ENCODE data around the gene RAVER1.

RAVER1 gene

DNA sequence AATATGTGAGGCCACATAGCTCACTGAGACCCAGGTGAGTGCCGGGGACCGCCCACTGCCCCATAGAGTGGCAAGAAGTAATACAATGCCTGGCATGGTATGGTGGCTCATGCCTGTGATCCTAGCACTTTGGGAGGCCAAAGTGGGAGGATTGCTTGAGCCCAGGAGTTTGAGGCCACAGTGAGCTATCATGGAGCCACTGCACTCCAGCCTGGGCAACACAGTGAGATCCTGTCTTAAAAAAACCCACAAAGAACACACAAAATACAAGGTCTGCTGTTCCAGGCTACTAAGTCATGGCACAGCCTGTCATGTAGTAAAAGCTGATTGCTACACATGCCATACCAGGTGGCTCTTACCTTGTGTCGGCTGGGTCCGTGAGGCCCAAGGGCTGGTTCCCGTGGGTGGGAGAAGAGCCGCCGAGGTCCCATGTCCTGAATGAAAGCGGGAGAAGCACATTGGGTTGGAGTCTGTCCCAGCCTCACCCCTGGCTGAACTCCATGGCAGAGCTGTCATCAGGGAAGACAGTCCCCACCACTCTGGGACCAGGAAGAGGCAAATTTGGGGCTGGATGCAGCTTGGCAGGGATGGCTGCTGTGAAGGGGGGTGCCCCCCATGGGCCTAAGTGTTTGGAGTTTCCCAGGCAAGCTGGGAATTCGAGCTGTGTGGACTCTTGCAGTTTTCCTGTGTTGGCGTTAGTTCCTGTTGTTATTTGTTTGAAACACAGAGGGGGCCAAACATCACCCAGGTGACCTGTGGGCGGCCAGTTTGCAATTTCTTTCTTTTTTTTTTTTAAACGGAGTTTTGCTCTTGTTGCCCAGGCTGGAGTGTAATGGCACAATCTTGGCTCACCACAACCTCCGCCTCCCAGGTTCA, 14.3 kb downstream of the RAVER1 start:
- no peak for DNase-seq (ENCODE audit: low spot score)

DNA sequence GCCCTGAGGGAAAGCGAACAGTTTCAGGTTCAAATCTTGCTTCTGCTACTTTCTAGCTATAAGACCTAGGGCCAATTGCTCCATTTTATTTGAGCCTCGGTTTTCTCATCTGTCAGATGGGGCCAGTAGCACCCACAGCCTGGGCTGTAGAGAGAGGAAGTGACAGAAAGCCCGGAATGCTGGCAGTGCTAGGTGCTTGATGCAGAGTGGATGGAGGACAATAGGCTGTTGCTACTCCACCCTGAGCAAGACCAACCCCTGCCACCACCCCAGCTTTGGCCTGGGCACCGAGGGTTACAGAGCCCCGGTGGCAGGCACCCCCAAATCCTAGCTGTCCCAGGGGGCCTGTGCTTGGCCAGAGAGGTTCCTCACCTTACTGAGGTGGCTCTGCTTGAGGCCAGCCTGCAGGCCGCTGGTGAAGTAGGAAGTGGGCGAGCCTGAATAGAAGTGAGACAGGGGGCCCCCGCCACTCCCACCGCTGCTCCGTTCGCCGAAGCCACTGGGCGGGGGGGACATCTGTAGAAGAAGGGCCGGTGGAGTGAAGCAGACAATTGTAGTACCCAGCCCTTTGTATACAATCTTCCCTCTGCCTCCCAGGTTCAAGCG, 15.4 kb downstream of the RAVER1 start:
- DNase-seq (ENCODE audit: low spot score): no peak

DNA sequence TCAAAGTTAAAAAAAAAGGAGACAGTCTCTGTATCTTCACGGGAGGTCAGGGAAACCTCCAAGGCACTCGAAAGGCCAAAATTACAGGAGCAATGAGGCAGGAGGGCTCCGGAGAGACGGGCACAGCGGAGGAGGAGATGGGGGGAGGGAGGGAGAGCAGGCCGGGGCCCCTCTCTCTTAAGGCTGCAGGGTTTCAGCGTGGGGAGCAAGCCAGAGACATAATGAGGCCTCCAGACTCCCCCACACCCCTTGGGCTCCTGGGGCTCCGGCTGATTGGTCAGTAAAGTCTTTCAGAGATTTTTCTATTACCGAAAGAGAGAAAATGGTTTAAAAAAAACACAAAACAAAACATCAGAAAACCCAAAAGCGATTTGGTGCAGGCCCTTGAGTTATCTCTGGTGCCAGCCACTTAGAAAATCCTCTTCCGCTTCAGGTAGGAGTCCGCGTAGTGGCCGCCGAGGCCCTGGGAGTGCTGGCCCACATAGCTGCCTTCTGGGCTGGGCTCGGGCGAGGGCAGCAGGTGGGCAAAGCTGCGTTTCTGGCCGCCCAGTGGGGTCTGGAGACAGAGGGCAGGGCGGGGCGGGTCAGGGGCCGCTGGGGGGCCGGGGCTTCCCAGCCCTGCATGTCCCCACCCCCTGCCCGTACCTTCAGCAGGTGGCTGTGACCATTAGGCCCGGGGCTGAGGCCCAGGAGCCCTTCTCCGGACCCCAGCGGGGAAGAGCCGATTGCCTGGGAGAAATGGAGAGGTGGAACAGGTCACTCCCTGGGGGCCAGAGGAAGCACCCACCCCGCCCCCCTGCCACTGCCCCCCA, 16.1 kb downstream of the RAVER1 start:
- no peak for DNase-seq (ENCODE audit: low spot score)

DNA sequence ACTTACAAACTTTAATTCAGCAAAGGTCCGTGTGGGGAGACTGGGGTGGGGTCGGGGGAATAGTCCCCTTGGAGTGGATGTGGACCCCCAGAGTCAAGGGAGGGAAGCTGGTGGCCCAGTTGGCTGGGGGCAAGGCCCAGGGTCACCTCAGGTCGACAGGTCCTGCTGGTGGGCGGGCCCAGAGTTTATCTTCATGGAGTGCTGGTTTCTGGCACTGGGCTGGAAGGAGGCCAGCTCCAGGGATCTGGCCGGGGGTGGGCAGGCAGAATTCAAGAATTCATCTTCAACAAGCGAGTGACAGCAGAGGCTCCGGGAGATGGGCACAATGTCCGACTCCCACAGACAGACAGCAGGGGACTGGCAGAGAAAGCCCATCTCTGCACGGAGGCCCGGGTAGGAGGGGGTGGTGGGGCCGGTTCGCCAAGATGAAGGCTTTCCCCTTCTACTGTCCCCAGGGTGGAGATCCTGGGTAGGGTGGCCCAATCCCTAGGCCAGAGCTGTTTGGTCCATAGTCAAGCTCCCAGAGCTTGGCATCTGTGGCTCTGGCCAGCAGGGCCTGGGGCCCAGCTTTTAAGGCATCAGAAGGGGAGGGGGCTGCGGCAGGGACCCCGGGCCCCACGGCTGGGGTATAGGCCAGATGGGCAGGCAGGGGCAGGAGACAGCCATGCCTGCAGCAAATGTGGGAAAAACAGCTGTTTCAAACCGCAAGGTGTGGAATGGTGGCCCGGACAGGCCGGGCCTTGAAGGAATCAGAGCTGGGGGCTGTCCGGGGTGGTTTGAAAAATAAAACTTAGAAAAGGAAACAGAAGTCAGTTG, 16.9 kb downstream of the RAVER1 start:
- no peak for DNase-seq (ENCODE audit: low spot score)

DNA sequence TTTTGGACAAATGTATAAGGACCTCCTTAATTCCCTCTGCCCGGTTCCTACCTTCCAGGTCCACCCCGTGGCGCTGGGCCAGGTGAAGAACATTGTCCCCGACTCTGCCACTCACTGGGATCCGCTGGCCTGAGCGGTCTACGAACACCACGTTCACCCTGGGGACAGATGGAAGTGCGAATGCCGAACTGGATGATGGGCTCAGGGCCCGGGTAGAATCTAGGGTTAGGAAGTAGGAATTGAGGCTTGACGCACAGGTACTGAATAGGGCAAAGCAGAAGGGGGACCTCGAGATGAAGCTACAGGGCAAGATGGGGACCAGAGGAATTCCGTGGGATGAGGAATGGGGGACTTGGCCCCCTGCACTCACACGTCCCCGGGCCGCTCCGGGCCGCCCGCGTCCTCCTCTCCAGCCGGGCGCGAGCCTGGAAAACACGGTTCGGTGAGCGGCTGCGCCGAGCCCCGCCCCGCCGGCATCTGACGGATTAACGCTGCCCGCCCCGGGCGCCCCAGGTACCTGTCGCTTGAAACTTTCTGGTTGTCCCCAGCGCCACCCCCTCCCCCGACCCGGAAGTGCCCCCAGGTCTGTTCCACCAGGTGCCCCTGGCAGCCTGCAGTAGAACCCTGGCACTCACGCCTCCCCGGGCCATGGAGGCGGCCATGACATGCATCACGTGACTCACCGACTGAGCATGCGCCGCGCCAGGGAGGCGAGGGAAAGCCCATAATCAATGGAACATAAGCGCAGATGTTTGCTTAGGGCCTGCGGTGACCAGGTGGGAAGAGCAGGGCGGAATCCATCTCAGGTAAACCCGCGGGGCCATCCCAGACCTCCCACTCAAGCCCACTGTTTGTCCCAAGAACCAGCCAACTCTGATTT, 17.8 kb downstream of the RAVER1 start, which contains the start of gene FDX2:
FDX2 (minus strand) TSS at position 681 of the 880 bp plus-strand sequence; CDS start at position 662, 19 bp downstream.
- DNase-seq (ENCODE audit: low spot score): peak; percentile 92

DNA sequence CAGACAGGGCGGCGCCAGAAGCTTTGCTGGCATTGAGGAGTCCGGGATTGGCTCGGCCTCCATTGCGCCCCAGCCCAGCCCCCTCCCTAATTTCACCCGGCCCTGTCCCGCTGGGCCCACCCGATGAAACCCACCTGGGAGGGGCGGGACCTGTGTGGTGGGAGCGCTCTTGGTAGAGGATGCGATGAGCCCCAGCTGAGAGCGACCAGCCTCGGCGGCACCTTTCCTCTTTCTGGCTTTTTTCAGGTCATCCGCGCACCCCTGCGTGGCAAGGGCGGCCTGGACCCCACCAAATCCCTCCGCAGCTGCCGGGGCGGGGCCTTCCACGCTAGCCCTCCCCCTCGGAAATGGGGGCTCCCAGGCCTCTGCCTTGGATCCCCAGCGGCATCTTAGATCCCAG, 23.9 kb downstream of the RAVER1 start, which contains the start of gene ZGLP1:
ZGLP1 (minus strand) TSS at position 393 of the 400 bp plus-strand sequence.
- no peak for DNase-seq (ENCODE audit: low spot score)

DNA sequence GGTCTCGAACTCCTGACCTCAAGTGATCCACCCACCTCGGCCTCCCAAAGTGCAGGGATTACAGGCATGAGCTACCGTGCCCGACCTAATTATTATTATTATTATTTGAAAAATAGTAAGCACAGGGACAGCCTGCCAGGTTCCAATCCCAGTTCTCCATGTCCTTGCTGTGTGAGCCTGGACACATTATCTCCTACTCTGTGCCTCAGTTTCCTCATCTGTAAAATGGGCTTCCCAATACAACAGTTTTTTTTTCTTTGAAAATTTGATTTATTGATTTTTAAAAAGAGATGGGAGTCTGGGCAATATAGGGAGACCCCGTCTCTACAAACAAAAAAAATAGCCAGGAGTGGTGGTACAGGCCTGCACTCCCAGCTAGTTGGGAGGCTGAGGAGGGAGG, 27.0 kb downstream of the RAVER1 start:
- DNase-seq (ENCODE audit: low spot score): no peak

DNA sequence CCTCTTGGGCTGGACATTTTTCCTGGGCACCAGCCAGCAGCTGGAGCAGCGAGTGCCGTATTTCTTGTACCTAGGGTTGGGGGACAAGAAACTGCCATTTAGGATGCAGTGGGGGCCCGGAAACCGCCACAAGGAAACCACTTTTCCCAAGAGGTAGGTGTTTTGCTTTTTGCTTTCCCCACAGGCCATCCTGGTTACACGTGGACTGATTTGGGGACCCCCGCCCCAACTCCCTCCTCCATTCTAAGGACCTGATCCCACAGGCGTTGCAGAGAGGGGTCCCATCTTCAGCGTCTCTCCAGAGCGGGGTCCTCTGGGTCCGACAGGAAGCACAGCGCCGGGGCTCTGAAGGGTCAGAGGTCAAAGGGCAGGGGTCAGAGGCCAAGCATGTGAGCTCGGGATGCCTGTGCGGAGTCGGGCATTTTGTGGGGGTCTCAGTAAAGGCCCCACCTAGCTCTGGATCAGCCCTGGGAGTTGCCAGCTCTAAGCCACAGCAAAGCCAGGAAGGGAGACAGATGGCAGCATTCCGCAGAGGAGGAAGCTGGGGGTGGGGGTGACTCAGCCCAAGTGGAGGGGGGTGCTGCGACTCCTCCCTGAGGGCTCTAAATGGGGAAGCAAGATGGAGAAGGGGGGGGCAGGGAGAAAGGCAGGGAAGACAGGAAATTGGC, 28.1 kb downstream of the RAVER1 start:
- DNase-seq (ENCODE audit: low spot score): peak; percentile 79

DNA sequence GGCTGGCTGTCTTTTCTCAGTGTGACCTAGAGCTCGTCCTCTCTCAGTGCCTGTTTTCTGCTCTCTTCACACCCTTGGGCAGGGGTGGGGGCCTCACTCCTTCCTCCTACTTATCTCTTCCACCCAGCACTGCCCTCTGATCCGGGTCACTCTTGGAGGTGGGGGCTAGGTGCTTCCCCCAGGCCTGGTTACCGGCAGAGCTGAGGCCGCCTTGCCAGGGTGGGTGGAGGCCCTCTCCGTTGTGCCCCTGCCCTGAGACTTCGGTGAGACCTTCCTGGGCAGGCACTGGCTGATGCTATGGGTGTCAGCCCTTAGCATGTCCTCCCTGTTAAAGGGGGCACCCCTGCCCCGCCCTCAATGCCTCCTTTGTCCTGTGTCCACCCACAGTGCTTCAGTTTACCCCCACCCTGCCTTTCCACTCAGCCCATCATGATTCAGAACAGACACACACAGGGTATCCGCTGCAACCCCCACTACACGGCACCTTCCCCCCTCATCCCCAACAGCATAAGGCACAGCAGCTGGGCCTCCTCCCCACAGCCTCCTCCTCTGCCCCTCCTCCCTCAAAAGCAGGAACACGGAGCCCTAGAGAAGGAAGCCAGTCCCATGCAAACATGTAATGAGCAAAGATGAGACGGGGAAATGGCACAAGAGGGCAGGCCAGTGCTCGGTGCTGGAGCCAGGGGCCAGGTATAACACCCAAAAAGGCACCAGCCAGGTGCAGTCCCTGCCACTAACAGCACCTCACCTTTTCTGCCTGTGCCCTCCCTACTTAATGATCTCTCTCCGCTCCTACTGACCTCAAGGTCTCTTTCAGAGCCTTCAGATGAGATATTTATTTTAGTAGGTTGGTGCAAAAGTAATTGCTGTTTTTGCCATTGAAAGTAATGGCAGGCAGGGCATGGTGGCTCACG, 33.5 kb downstream of the RAVER1 start:
- peak; percentile 73 for DNase-seq (ENCODE audit: low spot score)

DNA sequence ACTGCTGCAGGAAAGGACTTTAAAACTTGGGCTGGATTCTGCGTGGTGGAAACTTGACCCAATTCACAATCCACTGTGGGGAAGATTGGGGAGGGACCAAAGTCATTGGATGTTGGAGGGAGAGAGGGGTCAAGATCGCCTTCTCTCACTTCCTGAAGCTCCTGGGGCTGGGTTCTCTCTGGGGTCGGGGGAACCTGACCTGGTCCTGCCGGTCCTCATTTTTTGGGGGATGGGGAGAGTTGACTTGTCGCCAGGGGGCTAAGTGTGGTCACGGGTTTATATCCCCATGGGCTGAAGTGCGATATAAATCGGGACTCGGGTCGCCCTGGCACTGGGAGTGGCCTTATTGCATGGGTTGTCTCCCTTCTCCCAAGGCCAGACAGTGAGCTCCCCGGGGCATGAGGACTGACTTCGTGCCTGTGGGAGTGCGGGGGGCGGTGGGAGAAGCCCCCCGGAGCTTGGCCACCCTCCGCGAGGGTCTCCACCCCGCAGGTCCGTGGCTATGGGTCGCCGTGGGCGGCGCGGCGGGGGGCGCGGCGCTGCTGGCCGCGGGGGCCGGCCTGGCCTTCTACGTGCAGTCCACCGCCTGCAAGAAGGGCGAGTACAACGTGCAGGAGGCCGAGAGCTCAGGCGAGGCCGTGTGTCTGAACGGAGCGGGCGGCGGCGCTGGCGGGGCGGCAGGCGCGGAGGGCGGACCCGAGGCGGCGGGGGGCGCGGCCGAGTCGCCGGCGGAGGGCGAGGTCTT, 37.3 kb downstream of the RAVER1 start:
- DNase-seq (ENCODE audit: low spot score): no peak

DNA sequence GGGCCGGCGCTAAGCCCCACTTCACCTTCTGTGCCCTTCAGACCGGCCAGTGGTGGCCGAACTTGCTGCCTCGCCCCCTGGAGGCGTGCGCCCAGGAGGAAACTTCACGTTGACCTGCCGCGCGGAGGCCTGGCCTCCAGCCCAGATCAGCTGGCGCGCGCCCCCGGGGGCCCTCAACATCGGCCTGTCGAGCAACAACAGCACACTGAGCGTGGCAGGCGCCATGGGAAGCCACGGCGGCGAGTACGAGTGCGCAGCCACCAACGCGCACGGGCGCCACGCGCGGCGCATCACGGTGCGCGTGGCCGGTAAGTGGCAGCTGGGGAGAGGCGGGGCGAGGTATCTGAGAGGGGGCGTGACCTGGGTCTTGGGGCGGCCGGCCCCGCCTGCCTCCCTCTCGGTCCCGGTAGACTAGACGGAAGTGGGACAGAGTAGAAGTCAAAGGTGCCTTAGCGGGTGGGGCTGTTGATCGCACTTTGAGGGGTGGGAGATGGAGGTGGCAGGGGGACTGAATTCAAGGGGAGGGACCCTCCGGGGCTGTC, 38.0 kb downstream of the RAVER1 start:
- no peak for DNase-seq (ENCODE audit: low spot score)

DNA sequence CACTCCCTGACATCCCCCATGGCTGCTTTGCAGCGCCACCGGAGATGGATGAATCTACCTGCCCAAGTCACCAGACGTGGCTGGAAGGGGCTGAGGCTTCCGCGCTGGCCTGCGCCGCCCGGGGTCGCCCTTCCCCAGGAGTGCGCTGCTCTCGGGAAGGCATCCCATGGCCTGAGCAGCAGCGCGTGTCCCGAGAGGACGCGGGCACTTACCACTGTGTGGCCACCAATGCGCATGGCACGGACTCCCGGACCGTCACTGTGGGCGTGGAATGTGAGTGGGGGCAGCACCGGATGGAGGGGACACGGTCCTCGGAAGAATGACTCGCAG, 39.0 kb downstream of the RAVER1 start:
- DNase-seq (ENCODE audit: low spot score): no peak

DNA sequence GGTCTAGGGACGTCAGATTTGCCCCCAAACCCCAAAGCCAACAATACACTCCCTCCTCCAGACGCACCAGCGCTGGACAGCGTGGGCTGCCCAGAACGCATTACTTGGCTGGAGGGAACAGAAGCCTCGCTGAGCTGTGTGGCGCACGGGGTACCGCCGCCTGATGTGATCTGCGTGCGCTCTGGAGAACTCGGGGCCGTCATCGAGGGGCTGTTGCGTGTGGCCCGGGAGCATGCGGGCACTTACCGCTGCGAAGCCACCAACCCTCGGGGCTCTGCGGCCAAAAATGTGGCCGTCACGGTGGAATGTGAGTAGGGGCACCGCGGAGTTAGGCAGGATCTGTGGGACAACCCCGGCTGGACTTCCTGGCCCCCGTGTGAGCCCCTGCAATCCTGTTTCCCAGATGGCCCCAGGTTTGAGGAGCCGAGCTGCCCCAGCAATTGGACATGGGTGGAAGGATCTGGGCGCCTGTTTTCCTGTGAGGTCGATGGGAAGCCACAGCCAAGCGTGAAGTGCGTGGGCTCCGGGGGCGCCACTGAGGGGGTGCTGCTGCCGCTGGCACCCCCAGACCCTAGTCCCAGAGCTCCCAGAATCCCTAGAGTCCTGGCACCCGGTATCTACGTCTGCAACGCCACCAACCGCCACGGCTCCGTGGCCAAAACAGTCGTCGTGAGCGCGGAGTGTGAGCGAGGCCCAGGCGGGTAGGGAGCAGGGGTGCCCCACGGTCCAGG, 39.5 kb downstream of the RAVER1 start:
- DNase-seq (ENCODE audit: low spot score): no peak

DNA sequence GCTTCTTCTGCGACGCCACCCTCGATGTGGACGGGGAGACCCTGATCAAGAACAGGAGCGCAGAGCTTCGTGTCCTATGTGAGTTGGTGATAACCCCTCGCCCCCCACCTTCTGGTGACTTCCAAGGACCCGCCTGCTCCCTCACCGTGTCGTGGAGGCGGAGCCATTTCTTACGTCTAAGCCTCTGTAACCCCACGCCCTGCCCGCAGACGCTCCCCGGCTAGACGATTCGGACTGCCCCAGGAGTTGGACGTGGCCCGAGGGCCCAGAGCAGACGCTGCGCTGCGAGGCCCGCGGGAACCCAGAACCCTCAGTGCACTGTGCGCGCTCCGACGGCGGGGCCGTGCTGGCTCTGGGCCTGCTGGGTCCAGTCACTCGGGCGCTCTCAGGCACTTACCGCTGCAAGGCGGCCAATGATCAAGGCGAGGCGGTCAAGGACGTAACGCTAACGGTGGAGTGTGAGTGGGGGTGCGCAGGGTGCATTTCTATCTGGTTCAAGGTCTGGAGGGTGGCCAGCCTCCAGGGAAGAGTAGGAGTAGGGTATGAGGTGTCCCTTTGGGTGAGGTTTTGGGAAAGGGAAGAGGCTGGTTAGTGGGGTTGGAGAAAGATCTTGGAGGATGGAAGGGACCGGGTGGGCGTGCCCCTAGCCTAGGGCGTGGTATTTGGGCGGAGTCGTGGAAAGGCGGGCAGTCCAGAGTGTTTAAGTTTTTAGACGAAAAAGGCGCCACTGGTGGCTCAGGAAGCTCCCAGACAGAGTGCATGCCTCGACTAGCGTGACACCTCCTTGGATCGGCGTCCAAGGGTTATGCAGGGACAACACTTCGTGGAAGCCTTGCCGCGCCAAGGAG, 40.3 kb downstream of the RAVER1 start:
- DNase-seq (ENCODE audit: low spot score): no peak

DNA sequence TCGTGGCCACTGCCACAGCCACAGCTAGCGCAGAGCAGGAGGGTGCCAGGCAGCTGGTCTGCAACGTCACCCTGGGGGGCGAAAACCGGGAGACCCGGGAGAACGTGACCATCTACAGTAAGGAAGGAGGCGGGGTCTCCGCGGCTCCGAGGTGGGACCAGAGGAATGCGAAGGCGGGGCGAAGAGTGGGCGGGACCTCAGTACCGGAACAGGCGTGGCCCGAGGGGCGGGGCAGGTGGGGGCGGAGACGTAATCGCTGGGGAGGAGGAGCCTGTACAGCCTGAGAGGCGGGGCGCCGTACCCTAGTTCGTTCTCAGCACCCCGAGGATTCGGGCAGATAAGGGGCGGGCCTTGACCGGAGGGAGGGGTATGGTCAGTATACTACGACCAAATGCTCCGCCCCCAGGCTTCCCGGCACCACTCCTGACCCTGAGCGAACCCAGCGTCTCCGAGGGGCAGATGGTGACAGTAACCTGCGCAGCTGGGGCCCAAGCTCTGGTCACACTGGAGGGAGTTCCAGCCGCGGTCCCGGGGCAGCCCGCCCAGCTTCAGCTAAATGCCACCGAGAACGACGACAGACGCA, 41.0 kb downstream of the RAVER1 start:
- peak; percentile 69 for DNase-seq (ENCODE audit: low spot score)

All from Ammon's horn (tissue), 1 donor.